GDM1 (cell line): Measurements from ENCODE around the gene CLASP1.
"Not testable (repeated sequence)": the region's sequence is repeated elsewhere in the genome, so short reads cannot be mapped to it uniquely, and the experiment has no call there.

ENCODE experiments used
- DNase-seq: peaks from one replicate; lab custom pipeline; 2025; lab: John Stamatoyannopoulos, UW

CLASP1 gene

GRCh38 chr2:121502781-121503180 lies 146.5 kb downstream of the CLASP1 start:
- DNase-seq, result no peak

- no peak for DNase-seq
Measured at GRCh38 chr2:121502246-121502645, 147.0 kb downstream of the CLASP1 start.

DNA sequence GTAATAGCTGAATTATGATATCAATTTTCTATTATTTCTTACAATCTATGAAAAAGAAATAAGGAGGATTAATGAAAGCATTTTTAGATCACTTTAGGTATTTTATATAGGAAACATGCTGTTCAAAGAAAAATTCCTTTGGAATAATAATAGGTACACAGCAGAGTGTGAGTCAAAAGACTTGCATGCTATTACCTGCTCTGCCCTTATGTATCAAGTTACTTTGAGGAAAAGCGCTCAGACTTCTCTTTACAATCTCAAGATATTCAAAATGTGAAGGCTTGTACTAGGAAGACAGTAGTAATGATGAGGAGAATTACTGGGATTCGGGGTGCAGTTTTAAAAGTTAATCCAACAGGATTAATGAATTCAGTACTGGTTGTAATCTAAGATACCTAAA lies 147.7 kb downstream of the CLASP1 start:
- DNase-seq, result no peak

- DNase-seq, result no peak
Measured at GRCh38 chr2:121501031-121501430, 148.2 kb downstream of the CLASP1 start.

DNA sequence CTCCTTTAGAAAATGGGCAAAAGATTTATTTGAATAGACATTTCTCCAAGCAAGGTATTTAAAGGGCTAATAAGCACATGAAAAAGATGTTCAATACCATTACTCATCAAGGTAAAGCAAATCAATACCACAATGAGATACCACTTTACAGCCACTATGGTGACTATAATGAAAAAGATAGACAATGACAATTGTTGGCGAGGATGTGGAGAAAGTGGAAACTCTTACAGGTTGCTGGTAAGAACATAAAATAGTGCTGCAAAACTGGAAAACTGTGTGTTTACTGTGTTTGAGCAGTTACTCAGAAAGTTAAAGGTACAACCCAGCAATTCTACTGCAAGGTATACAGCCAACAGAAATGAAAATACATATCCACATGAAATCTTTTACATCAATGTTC lies 150.5 kb downstream of the CLASP1 start:
- no peak for DNase-seq

GRCh38 chr2:121492409-121492808 lies 156.9 kb downstream of the CLASP1 start:
- DNase-seq, result no peak

GRCh38 chr2:121491518-121491917 lies 157.7 kb downstream of the CLASP1 start:
- no peak for DNase-seq

GRCh38 chr2:121490584-121491133 lies 158.6 kb downstream of the CLASP1 start:
- DNase-seq, result no peak

DNA sequence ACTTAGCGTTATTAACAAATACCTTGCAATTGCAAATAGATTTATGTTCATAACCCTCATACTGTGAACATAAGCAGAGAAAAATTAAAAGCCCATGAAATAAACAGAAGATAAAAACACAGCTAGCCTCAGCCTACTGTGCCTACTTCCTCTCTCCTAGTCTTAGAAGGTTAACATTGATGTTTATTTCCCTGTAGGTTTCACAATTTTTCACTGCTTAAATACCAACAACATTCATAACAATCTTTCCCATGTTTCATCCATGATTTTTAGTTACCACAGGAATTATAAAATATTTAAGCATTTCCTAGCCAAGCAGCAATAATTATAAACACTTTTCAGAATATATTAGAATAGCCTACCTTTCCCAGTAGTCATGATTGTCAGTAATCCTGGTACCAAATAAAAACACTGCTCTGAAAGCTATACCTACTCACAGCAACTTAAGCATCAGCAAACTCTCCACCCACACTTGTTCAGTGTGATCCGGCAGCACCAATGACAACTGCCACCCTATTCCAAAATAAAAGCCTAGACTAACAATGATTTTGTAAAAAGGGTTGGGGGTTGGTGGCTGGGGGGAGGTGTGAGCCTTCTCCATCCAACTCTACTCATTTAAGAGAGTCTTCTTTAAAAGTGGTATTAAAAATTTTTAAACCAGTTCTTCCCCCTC lies 159.2 kb downstream of the CLASP1 start:
- DNase-seq, result no peak

GRCh38 chr2:121489284-121489683 lies 160.0 kb downstream of the CLASP1 start:
- no peak for DNase-seq

DNA sequence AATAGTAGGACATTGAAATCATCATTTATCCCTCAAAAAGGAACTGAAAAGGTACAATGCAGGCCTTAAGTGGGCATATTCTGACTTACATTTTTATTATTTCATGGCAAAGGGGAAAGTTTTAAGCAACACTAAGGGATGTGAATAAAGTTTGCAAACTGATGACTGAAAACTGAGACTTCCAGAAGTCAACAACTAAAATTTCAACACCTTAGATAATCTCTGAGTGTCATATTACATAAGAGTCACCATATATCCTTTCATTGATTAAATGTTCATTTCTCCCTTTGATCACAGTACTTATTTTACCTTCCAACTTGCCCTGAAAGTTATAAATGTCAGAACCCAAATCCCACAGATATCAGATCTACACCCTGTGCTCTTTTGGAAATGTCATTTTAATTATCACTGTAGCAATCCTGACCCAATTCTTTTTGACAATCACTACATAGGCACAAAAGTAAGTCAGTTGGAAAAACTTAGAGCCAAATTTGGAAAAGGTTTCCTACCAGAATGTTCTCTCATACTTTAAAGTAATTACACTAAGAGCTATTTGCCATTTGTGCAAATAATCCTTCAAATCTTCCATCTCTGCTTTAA lies 163.0 kb downstream of the CLASP1 start:
- DNase-seq, result no peak

- no peak for DNase-seq
Measured at GRCh38 chr2:121485039-121485438, 164.2 kb downstream of the CLASP1 start.

- no peak for DNase-seq
Measured at GRCh38 chr2:121483846-121484245, 165.4 kb downstream of the CLASP1 start.

DNA sequence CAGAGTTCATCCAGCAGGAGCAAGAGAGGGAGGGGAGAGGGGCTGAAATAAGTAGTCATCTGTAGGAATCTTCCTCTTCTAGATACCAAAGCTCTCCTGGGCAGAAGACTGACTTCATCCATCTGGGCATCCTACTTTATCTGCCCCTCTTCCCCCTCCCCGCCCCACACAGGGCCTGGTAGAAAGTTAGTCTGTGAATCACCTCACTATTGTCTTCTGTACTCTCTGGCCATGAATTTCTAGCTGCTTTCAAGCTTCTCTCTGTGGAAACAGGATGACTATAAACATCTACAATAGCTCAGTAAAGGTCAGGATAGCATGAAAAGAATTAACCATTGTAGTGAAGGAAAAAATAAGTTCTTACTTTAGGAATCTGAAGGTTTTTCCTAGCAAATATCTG lies 166.2 kb downstream of the CLASP1 start:
- no peak for DNase-seq

DNA sequence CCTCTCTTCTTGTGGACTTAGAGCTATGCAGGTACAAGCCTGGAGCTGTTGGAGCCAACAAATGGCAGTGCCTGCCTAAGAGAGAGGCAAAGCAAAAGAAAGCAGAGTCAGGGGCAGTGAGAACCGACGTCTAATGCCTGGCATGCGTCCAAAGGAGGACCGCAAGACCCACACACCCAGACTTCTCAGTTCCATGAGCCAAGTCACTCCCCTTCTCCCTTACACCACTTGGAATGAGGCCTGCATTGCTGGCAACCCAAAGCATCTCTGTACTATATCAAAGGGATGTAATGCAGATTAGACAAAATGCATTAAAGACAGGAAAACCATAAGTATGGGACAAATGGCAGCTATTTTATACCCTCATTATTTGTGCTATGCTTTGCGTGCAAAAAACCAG lies 168.4 kb downstream of the CLASP1 start:
- no peak for DNase-seq

- no peak for DNase-seq
Measured at GRCh38 chr2:121479882-121480522, 169.3 kb downstream of the CLASP1 start.

GRCh38 chr2:121478996-121479745 lies 170.1 kb downstream of the CLASP1 start:
- DNase-seq, result no peak

GRCh38 chr2:121478358-121478995 lies 170.8 kb downstream of the CLASP1 start:
- DNase-seq, result not testable (repeated sequence)

DNA sequence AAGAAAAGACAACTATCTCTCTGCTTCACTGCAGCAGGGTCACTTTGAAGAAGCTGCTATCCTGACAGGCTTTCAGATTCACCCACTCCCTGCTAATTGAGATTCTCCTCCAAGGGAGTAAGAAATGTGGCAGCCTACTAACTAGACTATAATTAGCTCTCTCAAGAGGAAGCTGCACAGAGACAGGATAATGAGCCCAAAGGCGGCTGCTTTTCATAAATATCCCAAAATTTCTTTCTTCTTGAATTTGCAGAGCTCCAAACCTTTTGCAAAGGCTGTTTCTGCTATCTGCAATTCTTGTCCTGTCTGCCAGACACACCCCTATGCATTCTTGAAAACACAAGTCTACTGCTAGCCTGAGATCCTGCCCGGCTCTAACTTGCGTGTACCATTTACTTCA lies 172.6 kb downstream of the CLASP1 start:
- no peak for DNase-seq

DNA sequence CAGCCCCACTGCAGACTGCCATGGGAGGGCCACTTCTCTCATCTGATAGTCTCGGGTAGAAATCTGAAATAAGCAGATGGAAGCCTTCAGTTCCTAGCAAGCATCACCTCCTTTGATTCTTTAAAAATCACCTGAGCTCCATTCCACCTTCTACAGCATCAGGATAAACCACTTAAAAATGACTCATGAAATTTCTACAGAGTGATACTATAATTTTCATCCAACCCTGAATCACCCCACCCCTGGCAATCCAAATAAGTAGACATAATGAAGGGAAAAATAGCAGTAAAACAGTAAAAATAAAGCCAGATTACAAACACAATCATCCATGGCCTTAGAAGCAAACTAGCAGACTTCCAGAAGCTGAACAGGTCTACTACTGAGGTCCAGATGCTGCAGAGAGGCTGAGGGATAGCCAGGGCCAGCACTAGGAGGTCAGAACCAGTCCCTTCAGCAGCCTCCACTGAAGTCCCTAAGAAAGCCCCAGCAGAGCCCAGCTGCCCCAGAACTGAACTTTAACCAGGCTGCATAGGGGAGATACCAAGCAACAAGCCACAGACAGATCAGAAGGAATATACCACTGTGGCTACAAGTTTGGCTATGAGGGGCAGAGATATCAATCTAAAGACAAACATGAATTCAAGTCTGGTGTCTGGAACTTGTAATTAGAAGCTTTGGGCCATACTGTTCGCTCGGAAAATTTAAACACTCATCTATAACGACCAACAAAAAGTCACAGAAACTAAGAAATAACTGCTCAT lies 173.3 kb downstream of the CLASP1 start:
- no peak for DNase-seq

GRCh38 chr2:121473512-121473911 lies 175.8 kb downstream of the CLASP1 start:
- DNase-seq, result no peak
